GM19193 (cell line): Measurements from ENCODE around the gene CCDC88C.
A peak's percentile ranks its signal among the peaks of the same experiment; 100 is the strongest.

Source experiments
- POLR2A ChIP-seq: IDR thresholded peaks from 4 replicates; pipeline ENCODE4 v1.6.1; 2011; ENCODE audit not compliant: insufficient read depth, insufficient read length; ENCODE audit errors: extremely low read depth

Gene CCDC88C

DNA sequence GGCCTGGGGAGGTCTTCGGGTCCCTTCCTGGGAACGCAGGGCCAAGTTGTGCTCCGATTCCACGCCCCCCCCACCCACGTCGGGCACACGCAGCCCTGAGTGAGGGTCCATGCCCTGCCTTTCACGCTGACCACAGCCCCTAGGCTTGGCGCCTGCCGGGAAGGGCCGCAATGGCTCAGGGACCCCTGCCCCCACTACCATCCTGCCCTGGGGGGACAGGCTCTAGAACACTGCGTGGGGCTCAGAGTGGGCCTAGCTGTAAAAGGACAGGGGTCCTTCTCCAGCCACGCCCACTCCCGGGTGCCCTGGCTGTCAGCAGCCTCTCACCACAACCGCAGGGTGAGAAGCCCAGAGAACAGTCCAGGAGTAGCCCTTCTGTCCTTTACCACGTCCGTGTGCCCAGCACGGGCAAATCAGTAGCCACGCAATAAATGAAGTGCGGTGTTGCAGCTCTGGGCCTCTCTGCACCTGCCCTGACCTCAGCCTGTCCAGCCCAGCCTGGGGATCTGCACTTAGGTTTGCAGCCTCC lies 163.8 kb downstream of the CCDC88C start:
- peak; percentile 0 for TF ChIP-seq POLR2A

DNA sequence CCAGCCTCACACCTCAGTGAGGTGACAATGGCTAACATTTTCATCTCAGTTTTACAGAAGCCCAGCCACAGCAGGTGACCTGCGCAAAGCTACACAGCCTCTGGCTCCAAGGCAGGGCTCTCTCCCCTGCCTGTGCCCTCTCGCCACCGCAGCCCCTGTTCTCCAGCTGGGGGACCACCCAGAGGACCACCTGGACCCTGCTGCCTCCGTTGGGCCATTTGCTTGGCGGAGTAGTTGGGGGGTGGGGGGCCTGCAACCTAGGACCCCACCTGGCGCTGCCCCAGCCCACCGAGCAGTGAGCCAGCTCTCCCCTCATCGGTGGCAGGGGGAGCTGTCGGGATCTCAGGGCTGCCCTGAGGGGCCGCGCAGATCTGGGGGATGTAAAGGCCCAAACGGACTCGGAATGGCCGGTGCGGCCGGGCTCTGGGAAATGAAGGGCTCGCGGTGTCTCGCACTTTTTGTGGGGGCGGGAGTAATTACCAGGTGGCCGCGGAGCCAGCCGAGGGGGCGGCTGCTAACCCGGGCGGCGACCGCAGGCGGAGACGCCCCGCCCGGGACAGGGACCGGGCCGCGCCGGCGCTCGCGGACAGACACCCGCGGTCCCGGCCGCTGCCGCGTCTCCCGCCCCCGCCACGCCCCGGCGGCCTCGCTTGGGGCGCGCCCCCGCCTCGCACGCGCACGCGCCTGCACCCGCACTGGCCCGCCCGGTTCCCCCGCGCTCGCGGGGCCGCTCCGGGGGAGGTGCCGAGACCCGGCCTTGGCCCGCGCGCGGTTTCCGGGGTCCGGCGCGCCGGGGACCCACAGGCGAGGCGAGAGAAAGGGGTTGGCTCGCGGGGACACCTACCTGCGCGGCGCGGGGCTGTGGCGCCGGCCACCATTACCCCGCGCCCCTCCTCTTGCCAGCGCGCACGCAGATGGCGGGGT lies 164.5 kb downstream of the CCDC88C start:
- TF ChIP-seq POLR2A, result peak; percentile 5

DNA sequence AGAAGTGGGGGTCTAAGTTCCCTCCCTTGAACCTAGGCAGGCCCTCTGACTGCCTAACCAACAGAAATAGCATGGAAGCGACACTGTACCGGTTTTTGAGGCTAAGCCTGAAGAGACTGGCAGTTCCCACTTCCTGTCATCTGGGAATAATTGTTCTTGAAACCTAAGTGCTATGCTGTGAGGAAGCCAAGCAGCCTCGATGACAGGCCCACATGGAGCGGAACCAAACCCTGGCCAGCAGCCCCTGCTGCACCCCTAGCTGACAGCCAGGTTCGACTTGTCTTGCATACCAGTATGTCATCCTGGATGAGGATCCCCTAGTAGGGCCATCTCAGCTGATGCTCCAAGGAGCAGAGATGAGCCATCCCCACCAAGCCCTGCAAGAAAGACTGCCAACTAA lies 166.7 kb downstream of the CCDC88C start:
- no peak for TF ChIP-seq POLR2A

DNA sequence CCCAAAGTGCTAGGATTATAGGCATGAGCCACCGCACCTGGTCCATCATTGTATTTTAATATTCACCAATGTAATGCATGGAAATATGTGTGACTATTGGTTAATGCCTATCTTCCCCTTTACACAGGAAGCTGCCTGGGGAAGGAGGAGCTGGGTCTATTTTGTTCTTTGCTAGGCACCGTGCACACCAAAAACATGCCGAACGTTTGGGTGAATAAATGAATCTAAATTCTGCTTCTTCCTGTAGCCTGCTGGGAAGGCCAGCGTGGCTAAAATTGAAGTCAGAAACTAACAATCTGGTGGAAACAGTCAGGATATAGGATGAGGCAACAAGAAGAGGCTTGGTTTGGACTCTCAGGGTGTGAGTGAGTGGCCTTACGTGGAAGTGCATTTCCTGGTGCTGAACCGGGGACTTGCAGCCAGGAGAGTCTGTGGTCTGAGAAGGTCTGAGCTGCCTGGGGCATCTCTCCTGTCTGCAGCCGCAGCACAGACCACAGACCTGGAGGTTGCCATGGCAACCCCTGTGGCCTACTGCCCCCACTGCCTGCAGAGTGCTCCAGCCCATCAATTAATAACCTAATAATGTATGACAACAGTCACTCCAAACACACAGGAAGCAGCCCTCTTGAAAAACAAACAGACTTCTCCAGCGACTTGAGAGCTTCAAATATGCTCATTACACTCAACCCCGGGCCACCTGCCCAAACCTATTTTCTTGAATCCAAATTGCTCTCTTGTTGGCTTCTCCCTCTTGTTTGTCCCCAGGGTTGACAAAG lies 167.6 kb downstream of the CCDC88C start:
- TF ChIP-seq POLR2A, result no peak

DNA sequence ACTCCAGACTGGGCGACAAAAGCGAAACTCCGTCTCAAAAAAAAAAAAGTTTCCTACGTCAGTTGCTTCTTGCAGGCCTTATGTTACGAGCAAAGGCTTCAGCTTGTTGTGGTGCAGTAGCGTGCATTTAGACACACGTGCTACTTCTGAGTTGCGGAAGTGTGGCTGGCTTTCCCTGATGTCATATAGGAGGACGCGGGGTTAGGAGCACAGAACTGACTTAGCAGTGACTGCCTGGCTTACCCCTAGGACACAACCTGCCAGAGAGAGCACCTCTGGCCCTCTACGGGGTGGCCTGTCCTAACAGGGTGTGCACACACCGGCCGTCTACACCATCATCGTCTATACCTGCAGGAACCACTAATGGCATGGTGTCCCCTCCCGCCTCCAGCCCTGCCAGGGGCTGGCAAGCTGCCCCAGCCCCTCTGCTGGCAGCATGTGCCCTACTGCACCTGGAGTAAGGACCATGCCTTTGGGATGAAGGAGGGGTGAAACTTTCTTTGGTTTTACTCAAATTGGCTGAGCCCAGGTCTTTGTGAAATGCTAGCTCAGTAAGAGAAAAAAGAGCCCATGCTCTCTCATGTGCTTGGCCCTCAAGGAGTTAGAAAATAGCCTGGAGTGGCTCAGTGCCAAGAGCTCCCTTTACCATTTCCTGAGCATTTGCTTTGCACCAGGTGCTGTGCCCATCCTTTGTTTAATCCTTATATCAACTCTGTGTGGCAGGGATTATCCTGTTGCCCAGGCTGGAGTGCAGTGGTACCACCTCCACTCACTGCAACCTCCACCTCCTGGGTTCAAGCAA lies 171.4 kb downstream of the CCDC88C start:
- TF ChIP-seq POLR2A, result no peak

DNA sequence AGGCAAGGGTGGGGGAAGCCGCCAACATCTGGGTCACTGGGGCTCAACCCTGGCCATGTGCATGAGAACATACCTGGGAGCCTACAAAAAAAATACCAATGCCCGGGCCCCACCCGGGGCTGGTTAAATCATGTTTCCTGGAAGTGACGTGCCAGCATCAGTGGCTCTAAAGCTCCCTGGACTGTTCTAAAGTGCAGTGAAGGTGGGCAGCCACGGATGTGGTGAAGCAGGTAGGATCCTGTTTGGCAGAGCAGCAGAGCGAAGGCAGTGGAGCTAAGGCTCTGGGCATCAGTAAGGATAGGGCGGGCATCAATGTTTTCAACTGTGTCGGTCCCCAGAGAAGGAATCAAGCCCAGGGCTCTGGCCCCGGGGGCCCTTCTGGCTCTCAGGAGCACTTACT lies 172.6 kb downstream of the CCDC88C start:
- no peak for TF ChIP-seq POLR2A

DNA sequence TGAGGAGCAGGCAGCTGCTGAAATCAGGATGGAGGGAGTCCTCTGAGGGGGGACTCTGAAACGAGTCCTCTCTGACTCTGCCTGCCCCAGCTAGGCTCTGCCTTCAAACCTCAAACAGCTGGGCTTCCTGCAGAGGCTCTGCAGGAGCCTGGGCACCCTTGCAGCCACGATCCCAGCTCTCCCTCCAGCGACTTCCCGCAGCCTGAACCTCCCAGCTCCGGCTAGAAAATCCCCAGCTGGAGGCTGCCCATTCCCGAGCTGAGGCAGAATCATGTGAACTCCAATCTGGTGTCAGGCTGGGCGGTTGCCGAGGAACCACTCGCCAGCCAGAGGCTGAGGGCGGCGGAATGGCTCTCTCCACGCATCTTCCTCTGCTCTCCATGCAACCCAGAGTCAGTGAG lies 173.1 kb downstream of the CCDC88C start, which contains the start of gene GPR68:
Gene GPR68, minus strand, starts transcription at position 204 of the 401 bp plus-strand sequence. CDS start 9,654 bp downstream, outside the sequence.
- no peak for TF ChIP-seq POLR2A

DNA sequence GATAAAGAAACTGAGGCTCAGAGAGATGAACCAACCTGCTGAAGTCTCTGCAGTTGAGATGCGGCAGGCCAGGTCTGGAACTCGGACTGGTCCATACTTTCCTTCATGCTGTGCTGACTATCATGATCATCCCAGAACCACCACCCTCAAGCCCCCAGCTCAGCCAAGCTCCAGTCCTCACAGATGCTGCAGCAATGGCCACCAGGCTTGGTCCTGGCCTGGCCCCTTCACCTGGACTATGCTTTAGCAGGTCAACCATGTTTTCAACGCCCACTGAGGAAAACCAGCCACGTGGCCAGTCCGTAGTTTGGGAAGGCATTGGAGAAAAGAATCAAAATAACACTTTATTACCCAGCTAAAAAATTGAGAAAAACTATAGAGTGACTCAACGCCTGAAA lies 174.5 kb downstream of the CCDC88C start:
- no peak for TF ChIP-seq POLR2A

DNA sequence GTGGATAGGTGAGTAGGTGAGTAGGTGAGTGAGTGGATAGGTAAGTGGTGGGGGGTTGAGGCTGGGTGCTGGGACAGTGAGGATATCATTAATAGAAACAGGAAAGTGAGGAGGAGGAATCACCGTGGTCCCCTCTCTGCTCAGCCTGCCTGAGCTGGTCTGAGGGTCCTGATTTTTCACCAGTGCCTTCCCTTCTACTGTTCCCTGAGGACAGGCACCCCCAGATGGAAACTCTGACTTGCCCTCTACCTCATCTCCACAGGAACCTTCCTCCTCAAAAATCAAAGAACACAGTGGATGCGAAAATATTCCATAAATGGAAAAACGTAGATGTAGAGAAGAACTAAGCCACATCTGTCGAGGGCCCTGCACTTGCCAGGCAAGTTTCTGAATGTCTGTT lies 175.0 kb downstream of the CCDC88C start:
- no peak for TF ChIP-seq POLR2A

DNA sequence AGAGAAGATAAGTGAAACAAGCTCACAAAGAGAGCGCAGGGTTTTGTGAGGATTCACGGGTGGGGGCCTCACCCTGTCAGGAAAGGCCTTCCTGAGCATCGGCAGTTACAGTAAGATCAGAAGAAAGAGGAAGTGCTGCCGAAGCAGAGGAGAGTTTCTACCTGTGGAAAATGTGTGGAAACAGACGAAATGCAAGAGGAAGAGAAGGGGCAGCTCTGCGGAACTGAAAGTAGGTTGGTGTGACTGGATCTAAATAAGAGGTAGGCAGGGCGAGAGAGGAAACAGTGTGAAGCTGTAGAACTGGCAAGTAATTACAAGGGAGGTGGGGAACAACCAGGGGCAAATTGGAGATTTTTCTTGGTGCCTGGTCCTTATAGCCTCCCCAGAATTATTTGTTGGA lies 175.8 kb downstream of the CCDC88C start:
- TF ChIP-seq POLR2A, result no peak

DNA sequence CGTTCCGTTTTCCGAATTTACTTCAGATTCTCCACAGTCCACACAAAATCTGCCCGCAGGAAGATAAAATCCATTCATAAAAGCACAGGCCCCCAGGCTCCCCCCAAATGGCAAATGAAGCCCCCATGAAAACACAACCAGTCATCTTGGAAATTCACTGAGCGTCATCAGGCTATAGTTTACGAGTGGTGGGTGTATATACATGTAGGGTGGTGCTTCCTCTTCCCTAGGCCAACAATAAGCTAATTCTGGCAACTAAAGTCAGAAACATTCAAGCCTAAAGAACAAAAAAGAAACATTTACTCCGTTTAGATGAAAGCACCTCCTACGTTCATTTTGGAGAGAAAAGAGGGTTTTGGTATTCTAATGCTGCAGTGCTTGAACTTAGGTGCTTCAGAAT lies 179.0 kb downstream of the CCDC88C start:
- TF ChIP-seq POLR2A, result no peak

DNA sequence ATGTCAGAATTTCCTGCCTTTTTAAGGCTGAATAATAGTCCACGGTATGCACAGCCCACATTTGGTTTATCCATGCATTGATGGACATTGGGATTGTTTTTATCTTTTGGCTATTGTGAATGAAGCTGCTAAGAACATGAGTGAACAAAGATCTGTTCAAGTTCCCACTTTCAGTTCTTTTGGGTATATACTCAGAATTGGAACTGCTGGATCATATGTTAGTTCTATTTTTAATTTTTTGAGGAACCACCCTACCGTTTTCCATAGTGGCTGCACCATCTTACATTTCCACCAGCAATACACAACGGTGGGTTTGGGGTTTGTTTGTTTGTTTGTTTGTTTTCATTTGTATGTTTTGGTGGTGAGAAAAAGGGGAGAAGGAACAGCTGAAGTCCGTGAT lies 179.5 kb downstream of the CCDC88C start:
- TF ChIP-seq POLR2A, result no peak

DNA sequence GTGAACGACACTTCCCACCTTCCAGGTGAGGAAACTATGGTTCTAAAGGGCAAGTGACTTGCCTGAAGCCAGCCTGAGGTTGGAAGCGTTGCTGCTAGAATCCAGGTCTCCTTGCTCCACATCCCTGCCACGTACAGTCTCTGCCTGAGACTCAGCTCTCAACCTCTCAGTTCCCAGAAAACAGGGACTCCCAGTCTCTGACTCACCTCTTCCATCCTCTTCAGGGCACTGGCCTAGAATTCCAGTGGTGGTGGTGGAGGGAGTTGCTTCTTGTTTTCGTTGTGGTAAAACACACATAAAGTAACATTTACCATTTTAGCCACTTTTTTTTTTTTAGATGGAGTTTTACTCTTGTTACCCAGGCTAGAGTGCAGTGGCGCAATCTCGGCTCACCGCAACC lies 180.4 kb downstream of the CCDC88C start:
- no peak for TF ChIP-seq POLR2A

DNA sequence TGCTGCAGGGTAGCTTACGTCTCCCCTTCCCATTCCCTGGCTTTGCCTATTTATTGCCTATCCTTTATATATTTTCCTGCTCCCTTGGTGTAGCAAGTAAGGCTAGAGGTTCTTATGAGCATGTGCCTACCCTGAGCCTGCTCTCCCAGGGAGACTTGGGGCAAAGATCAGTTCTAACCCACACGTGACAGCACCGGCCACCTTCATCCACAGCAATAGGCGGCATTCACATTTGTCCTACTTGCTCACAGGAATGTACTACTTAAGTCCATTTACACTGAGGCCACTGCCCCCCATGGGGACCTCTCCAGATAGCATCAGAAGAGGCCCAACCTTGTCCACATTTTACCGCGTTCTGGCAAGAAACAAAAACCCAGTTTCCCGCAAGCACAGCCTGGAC lies 181.8 kb downstream of the CCDC88C start:
- no peak for TF ChIP-seq POLR2A

DNA sequence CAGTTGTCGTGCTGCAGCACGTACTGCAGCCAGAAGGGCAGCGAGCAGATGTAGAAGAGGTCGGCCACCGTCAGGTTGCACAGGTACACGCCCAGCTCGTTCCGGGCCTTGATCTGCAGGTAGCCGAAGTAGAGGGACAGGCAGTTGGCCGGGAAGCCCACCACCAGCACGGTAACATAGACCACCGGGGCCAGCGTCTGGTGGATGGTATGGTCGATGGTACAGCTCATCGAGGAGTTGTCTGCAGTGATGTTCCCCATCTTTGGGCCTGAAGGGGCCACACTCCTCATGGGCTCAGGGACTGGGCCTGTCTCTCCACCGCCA lies 182.9 kb downstream of the CCDC88C start:
- TF ChIP-seq POLR2A, result no peak

DNA sequence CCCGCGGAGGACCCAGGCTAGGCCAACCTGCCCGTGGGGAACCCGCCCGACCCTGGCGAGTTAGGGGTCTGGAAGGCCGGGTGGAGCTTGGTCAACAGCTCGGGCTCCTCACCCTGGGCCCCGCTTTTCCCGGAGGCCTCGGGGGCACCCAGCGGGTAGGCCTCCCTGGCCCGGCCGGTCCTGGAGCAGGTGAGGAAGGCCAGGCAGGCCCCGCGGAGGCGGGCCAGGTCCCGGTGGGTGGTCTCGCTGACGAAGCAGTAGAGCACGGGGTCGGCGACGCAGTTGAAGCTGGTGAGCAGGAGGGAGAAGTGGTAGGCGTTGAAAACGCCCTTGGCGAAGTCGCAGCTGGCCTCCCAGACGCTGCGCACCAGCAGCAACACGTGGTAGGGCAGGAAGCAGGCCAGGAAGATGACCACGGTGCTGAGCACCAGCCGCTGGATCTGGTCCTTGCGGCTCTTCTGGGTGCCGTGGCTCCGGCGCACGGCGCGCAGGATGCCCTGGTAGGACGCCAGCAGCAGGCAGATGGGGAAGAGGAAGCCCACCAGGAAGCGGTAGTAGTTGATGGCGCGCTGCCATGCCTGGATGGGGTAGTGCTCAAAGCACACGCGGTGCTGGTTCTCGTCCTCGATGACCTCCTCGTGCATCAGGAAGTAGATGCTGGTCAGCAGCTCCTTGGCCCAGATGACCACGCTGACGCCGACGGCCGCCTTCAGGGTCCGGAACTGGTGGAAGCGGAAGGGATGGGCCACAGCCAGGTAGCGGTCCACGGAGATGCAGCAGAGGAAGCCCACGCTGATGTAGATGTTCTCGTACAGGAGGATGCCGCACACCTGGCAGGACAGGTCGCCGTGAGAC lies 183.5 kb downstream of the CCDC88C start:
- no peak for TF ChIP-seq POLR2A
